Measurements from ENCODE around the gene DKKL1. TPM values are rescaled to one million over a fixed set of nuclear protein-coding genes. Genes with fewer than 3 reads are reported as not detected.
"Not testable (repeated sequence)": the region's sequence is repeated elsewhere in the genome, so short reads cannot be mapped to it uniquely, and the experiment has no call there.

The DKKL1 gene
- 0.32 TPM in 1 of 2 replicates, not detected in the other for total RNA-seq

DNA sequence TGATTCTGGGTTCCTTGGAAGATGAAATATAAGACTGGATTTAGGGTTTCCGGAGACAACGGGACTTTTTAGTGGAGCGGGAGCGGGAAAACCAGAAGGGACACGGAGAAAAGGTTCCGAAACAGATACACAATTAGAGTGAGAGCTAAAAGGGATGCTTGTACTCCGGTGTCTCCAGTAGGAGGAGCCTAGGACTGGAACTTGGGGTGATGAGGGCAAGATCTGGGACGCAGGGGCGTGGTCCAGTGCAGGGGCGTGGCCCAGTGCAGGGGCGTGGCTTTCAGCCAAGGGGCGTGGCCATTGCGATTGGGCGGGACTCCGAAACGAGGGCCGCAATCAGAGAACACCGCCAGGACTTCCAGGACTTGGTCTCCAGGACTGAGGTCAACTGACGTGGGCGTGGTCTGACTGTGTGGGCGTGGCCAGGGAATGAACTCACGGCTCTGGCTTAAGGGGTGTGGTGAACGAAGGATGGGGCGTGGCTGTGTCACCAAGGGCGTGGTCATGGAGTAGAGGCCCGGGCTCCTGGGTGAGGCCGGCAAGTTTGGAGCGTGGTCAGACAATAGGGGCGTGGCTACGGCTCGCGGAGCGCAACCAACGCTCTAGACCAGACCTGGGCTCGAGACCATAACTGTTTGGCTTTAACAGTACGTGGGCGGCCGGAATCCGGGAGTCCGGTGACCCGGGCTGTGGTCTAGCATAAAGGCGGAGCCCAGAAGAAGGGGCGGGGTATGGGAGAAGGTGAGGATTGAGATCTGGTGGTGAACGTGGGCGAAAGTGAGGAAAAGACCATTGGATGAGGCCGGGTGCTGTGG is at the start of gene DKKL1:
Gene DKKL1 (plus strand): TSS at position 610 of the 815 bp plus-strand sequence. CDS start 122 bp downstream, at position 732.
- TF ChIP-seq, protein P1, sequence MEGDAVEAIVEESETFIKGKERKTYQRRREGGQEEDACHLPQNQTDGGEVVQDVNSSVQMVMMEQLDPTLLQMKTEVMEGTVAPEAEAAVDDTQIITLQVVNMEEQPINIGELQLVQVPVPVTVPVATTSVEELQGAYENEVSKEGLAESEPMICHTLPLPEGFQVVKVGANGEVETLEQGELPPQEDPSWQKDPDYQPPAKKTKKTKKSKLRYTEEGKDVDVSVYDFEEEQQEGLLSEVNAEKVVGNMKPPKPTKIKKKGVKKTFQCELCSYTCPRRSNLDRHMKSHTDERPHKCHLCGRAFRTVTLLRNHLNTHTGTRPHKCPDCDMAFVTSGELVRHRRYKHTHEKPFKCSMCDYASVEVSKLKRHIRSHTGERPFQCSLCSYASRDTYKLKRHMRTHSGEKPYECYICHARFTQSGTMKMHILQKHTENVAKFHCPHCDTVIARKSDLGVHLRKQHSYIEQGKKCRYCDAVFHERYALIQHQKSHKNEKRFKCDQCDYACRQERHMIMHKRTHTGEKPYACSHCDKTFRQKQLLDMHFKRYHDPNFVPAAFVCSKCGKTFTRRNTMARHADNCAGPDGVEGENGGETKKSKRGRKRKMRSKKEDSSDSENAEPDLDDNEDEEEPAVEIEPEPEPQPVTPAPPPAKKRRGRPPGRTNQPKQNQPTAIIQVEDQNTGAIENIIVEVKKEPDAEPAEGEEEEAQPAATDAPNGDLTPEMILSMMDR (IDR thresholded peaks at IDR 0.05; ENCODE audit: insufficient read depth, low read depth, low read length), result peak; percentile 27
- peak; percentile 100 for DNase-seq (ENCODE audit: low read depth)
- peak within 1 kb of the TSS; percentile 96 for H3K4me3 ChIP-seq (ENCODE audit: low read depth, low read length)

- no peak overlapping the region for H3K4me3 ChIP-seq (ENCODE audit: low read depth, low read length)
- TF ChIP-seq, protein P1 (IDR thresholded peaks at IDR 0.05; ENCODE audit: insufficient read depth, low read depth, low read length), result no peak
- no peak for DNase-seq (ENCODE audit: low read depth)
These were observed 48.6 kb upstream of the DKKL1 start for GRCh38 chr19:49315111-49315510.

GRCh38 chr19:49316284-49316683 is 47.4 kb upstream of the DKKL1 start:
- H3K4me3 ChIP-seq (ENCODE audit: low read depth, low read length), result no peak overlapping the region
- TF ChIP-seq, protein P1 (IDR thresholded peaks at IDR 0.05; ENCODE audit: insufficient read depth, low read depth, low read length), result no peak
- no peak for DNase-seq (ENCODE audit: low read depth)

DNA sequence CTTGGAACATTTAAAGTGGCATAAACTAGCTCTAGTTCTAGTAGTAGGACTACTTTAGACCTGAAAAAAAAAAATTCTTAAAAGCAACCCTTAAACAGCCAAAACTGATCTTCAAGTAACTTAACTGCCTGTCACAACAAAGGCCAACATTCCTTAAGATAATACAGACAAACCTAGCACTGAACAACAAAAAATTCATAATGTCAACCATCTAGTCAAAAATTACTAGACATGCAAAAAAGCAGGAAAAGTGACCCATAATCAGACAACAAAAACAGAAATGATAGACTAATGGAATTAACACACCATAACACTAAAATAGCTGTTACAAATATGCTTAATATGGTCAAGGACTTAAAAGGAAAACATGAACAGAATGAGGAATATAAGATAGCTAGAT is 45.4 kb upstream of the DKKL1 start:
- no peak for DNase-seq (ENCODE audit: low read depth)
- TF ChIP-seq, protein P1 (IDR thresholded peaks at IDR 0.05; ENCODE audit: insufficient read depth, low read depth, low read length), result no peak
- H3K4me3 ChIP-seq (ENCODE audit: low read depth, low read length), result no peak overlapping the region

GRCh38 chr19:49324801-49325576 is 38.7 kb upstream of the DKKL1 start, which contains the start of gene SLC6A16:
Gene SLC6A16, minus strand, starts transcription at chr19:49325191. Its CDS starts 13,844 bp downstream, at chr19:49311347.
- TF ChIP-seq, protein P1 (IDR thresholded peaks at IDR 0.05; ENCODE audit: insufficient read depth, low read depth, low read length), result no peak
- DNase-seq (ENCODE audit: low read depth), result no peak

GRCh38 chr19:49325756-49326155 is 37.9 kb upstream of the DKKL1 start:
- H3K4me3 ChIP-seq (ENCODE audit: low read depth, low read length); DNase-seq (ENCODE audit: low read depth): not testable (repeated sequence)

More at GRCh38 chr19:49324801-49325576, 38.7 kb upstream of the DKKL1 start, which contains the start of gene SLC6A16:
- H3K4me3 ChIP-seq (ENCODE audit: low read depth, low read length), result no peak within 1 kb of the TSS

DNA sequence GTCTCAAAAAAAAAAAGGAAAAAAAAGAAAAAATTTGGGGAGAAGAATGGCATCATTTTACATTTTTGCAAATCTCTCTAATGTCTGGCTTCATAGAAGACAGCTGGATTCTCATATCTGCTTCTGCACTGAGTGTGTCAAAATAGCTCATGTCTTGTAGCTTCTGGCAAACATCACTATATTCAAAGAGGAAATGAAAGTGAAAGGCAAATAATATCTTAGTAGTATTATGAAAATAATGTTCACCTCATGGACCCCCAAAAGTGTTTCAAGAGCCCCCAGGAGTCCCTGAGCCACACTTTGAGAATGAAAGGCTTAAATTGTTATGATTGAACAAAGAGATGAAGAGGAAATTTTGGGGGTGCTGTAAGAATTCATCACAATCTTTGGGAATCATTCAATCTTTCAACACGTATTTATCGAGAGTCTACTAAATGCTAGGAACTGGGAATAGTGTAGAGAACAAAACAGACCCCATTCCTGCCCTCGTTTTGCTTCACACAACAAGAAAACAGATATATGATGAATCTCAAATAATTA is 37.4 kb upstream of the DKKL1 start:
- DNase-seq (ENCODE audit: low read depth), result no peak
- TF ChIP-seq, protein P1 (IDR thresholded peaks at IDR 0.05; ENCODE audit: insufficient read depth, low read depth, low read length), result no peak
- no peak overlapping the region for H3K4me3 ChIP-seq (ENCODE audit: low read depth, low read length)

Measured in fibroblast of villous mesenchyme (primary cell).